GM21786 (cell line): ENCODE measurements around the gene SEMA3B.
A peak's percentile ranks its signal among the peaks of the same experiment; 100 is the strongest.
"Not testable (repeated sequence)": the region's sequence is repeated elsewhere in the genome, so short reads cannot be mapped to it uniquely, and the experiment has no call there.

Source experiments
- ATAC-seq: cut with Tn5 transposase; IDR thresholded peaks from one replicate; pipeline ENCODE4 v1.9.1; 2021; ENCODE audit not compliant: unreplicated experiment

The SEMA3B gene

GRCh38 chr3:50258029-50258680 is 10.8 kb upstream of the SEMA3B start:
- ATAC-seq, result no peak

DNA sequence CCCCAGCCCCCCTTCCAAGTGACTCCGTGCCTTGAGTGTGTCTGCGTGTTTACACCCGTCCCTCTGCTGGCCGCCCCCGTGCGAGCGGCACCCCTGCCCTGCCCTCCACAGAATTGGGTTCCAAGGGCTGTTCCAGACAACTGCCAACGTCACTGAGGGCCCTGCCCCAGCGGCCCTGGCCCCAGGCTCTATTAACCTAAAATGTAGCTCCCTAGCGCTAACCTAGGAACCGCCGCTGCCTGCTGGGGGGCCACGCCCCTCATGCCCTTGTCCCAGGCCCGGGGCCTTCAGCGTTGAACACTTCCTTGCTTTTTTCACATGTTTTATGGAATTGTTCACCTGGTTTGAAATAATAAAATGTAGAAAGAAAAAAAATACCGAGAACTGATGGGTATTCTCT is 10.0 kb upstream of the SEMA3B start:
- no peak for ATAC-seq

- ATAC-seq, result peak; percentile 16
Observed at GRCh38 chr3:50259432-50260026, 9.4 kb upstream of the SEMA3B start.

- ATAC-seq, result peak; percentile 88
Observed at GRCh38 chr3:50260027-50260941, 8.7 kb upstream of the SEMA3B start.

DNA sequence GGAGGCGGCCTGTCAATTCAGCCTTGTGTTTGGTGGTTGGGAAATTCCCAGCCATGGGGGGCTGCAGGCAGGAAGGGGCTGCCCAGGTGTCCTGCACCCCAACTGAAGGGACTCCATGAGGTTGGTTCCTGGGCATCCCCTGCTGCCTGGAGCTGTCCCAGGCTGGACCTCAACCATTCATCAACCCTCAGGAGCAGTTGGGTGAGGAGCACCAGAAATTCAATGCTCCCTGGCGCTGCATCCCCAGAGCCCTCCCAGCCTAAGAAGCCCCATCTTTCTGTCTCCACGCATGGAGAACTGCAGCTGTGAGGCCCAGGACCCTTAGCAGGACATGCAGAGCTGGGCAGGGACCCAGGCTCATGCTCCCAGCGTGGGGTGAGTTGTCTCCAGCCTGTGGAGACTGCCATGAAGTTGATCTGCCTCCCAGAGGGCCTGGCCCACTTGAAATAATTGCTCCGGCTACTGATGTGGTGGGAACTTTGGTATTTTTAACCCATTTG is 8.0 kb upstream of the SEMA3B start:
- ATAC-seq, result no peak

GRCh38 chr3:50261505-50261904 is 7.4 kb upstream of the SEMA3B start:
- no peak for ATAC-seq

GRCh38 chr3:50262200-50262599 is 6.7 kb upstream of the SEMA3B start:
- not testable (repeated sequence) for ATAC-seq

- ATAC-seq, result no peak
Observed at GRCh38 chr3:50262778-50263177, 6.2 kb upstream of the SEMA3B start.

DNA sequence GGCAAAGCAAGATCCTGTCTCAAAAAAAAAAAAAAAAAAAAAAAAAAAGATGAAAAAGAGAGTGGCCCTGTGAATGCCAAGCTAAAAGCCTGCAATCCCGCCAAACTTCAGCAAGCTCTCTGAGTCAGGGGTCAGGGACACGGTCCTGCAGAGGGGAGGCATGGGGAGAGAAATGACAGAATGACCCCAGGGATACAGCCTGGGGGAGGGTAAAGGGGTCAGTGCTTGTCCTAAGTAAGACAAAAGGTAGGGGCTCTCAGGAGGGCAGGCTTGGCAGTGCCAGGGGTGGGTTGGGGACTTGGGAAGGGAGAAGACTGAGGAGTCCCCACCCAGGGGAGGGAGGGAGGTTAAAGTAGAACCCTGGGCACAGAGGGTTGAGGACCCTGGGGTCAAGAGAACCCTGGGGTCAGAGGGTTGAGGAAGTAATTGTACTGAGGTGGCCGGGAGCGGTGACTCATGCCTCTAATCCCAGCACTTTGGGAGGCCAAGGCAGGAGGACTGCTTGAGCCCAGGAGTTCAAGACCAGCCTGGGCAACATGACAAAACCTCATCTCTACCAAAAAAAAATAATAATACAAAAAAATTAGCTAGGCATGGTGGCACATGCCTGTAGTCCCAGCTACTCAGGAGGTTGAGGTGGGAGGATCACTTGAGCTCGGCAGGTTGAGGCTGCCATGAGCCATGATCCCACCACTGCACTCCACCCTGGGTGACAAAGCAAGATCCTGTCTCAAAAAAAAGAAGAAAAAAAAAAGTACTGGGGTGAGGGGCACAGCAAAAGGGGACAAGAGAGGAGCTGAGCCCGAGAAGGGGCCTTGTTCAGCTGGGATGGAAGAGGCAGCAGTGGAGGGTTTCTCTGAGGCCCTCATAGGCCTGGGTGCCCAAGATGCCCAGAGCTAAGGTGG is 5.2 kb upstream of the SEMA3B start:
- no peak for ATAC-seq

- no peak for ATAC-seq
Observed at GRCh38 chr3:50264383-50264963, 4.5 kb upstream of the SEMA3B start.

DNA sequence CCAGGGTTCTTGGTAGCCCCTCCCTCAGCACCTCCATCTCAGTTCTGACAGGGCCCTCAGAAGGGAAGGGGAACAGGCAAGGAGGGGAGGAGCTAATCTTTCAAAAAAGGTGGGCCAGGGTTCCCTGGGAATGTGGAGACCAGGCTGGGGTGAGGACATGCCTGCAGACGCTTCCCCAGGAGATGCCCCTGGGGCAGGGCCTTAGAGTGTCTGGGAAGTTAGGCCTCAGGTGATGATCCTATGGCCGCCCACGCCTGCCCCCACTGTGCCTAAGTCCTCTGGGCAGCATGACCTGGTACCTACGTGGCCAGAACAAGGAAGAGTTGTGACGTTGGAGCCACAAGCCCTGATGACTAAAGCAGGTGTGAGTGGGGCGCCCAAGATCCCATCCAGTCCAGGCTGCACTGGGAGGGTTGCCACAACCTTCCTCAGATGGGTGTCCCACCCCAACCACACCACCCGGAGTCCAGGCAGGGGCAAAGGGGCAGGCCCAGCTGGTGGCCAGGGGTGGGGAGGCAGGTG is 3.9 kb upstream of the SEMA3B start:
- ATAC-seq, result no peak

DNA sequence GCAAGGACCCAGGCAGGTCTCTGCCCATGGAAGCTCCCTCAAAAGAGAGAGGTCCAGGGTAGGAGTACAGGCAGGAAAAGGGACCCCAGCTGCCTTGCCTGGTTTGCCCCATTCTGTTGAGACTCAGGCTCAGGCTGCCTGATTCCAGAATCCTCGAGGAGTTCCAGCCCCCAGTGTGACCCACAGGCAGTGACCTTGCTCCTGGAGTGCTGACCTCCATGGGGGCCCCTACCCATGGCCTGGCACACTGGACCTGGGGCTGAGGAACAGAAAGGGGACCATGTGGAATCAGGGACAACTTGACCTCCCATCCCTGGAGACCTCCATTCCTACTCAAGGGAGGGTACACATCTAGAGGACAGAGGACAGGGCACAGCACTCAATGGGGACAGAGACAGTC is 3.4 kb upstream of the SEMA3B start:
- no peak for ATAC-seq

- no peak for ATAC-seq
Observed at GRCh38 chr3:50266017-50266416, 2.9 kb upstream of the SEMA3B start.

DNA sequence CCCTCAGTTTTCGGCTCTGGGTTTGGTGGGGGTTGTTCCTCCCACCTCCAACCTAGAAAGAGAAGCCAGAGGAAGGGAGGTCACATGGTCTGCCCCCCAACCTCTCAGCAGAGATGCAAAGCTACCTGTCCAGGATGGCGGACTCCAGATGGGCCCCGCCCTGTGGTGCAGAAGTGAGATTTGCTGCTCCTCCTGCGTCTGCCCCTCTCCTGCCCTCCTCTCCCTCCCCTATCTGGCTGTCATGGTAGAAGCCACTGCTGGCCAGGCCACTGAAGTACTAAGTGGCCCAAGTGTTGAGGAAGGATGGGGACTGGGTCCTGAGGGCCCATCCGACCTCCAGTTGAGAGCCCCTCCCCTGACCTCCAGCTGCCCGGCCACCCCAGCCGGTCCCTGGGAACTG is 2.1 kb upstream of the SEMA3B start:
- no peak for ATAC-seq

GRCh38 chr3:50267280-50267913 is 1.6 kb upstream of the SEMA3B start:
- ATAC-seq, result no peak

GRCh38 chr3:50268276-50268675 is 671 bp upstream of the SEMA3B start:
- ATAC-seq, result no peak

GRCh38 chr3:50269460-50269859 is 513 bp downstream of the SEMA3B start:
- ATAC-seq, result no peak

GRCh38 chr3:50269977-50270413 is 1.0 kb downstream of the SEMA3B start:
- no peak for ATAC-seq

- no peak for ATAC-seq
Observed at GRCh38 chr3:50270422-50271224, 1.7 kb downstream of the SEMA3B start.
